GM04503 (cell line): ENCODE results near the gene TMTC1.

Source experiments
- DNase-seq: peaks from one replicate; pipeline ENCODE4 v3.0.0-alpha.2; 2012; ENCODE audit warnings: low read depth

The TMTC1 gene

DNA sequence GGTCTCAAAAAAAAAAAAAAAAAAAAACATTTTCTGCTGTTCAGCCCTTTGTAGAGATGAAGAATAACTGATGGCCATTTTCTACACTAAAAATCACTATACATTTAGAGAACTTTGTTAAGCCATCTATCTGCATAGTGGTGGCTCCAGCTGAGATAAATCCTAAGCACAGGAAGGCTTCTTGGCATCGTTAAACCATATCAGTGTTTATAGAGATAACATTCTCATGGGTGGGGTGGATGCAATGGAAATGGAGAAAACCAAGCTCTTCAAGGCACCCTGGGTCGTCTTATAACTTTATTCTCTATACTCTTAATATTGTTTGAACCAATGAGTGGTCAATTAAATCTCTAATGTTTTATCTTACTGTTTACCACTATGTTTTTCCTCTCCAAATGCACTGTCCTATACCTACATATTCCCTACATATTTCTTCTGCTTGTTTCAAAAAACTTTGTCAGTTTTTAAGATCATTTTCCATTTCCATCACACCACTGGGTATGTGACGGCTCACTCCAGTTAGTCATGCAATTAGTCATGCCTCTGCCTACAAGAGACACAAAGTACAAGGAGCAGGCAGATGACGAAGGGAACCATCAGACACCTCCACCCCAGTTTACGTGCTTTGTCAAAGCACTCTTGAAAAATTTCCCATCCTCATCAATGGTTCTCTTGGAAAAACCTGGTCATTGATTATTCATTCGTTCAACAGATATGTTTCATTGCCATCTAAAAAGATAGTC, 166.9 kb downstream of the TMTC1 start:
- no peak for DNase-seq

DNA sequence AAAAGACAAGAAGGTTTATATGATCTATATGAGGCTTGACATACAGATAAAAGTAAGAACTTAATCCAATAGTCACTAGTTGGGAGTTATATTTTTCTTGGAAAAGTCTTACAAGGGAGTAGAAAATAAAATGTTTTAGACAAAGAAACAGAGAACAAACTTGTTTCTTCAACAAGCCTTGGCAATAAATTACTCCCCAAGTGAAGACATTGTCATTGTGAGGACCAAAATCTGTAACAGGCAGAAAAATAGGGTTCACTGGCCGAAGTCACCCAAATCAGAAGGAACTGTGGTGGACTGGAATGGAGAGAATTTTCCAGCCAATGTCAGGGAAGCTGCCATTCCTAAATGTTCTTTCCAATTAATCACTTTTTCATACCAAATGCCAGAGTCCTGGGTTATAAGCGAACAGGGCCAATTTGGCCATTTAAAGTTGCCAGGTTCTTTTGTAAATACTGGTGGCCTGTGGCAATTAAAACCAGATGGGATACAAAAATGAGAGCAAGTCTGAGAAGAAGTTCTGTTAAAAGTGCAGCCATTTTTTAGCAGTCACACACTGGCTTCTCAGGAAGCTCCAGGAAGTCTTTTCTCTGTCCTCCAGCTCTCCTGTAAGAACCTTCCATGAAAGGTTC, 168.9 kb downstream of the TMTC1 start:
- DNase-seq, result no peak

DNA sequence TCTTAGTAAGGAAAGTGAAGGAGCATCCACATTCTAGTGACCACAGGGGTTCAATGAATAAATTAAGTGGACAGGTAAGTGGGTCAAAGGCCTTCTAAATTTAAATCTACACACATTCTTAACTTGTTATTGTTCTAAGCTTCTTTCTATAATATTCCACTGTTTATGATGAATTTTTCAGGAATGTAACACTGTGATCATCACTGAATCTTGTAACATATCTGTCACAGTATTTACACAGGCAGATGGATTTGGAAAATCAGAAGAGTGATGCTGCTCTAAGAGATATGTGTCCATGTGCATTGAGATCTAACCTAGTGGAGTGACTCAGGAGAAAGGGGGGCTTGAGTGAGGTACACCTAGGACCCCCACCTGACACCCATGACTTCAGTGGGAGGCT, 170.8 kb downstream of the TMTC1 start:
- no peak for DNase-seq

DNA sequence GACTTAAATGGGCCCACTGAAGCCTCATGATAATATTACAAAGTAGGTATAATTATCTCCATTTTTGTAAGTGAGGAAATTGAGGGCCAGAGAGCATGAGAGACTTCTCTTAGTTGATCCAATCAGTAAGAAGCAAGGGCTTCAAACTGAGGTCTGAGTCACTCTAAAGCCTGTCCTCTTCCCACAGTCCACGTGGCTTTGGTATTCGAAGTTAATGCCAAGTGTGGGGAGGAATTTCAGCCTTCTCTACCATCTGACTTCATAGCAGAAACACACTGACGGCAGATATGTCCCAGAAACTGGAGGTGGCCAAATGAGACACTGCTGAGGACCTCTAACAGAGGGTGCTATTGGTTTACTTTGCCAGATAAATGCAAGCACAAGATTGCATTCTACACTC, 171.8 kb downstream of the TMTC1 start:
- no peak for DNase-seq

DNA sequence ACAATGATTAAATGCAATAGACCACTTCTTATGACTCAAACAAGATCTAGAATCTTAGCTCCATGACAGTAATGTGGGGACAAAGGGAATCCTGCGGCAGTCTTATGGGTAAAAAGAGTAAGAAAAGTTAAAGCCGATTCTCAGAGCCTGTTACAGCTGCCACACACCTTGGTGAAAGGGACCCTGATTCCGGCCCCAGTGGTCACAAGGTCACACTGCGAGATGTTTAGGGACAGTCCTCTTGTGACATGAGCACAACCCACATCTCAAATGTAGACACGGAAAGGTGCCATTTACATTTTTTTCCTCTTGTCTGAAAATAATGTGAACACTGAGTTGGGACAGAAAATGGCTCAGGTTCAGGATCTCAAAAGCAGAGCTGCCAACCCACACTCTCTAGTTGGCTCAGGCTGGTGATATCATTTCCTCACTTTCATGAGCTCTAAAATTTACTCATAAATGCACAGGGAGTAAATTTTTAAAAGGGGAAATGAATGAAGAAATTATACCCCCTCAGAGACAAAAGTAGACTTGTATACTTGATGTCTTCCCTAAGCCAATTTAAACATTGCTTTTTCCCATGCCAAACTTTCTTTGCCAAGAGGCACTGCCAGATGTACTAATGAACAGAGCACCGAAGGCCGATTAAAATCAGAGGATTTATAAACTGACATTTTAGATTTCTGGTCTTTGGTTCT, 173.1 kb downstream of the TMTC1 start:
- DNase-seq, result no peak

DNA sequence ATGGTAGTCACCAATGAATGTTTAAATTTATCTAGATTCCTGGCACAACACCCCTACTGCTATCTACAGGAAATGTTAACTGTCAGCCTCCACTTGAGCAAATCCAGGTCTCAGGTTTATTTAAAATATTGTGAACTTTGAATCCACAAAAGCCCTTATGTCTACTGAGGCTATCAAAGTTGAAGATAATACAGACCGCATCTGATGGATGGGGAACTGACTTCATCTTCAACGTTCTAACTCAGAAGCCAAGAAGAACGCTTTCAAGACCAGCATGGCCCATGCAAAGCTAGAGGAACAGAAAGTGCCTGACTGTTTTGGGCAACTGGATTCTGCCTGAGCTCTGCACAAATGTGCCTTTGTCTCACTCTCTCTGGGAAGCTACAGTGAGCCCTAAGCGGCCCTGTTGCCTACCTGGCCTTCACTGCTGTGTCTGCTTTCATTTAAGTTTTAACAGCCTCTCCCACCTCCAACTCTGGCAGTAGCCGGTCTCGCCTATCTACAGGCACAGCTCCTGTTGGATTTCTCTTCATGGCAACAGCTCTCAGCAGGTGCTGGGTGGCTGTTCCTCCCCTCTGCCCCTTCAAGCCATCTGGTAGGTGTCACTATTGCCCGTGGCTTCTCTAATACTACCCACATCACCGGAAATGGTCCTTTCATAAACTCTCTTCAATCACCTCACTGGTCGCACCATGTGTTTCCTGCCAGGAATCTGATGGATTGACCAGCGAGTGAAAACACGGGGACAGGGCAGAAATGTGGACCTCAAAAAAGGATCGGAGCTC, 174.1 kb downstream of the TMTC1 start:
- DNase-seq, result no peak

DNA sequence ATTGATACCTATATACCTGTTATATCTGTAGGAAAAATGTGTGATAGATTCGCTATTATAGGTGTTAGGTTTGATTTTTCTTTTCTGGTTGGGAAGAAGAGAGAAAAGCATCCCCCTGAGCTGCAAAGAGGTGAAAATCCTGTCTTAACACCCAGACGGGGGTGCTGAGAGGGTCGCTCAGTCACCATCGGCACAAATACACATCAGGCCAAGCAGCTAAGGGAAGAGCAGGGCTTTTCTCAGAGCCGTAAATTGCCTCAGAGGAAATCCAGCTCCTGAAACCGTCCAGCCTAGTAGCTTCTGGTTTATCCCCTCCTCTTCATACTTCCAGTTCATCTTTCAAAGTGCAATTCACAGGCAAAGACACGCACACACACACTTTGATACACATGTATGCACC, 175.2 kb downstream of the TMTC1 start:
- DNase-seq, result no peak

DNA sequence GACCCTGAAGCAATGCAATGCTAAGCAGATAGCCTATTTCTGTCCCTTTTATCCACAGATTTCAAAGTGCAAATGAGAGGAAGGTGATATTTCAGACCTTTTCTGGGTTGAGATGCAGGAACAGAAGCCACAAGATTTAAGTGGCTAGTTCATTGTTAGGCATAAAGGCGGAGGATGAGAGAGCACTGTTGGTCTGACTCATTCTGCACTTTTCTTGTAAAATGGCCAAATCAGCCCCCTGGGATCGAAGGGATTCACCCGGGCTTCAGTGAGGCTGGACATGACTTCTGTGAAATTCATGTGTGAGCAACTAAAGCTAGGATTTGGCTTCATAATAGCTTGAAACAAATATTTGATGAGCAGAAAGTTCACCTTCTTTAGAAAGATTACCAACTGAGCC, 184.4 kb downstream of the TMTC1 start:
- no peak for DNase-seq

DNA sequence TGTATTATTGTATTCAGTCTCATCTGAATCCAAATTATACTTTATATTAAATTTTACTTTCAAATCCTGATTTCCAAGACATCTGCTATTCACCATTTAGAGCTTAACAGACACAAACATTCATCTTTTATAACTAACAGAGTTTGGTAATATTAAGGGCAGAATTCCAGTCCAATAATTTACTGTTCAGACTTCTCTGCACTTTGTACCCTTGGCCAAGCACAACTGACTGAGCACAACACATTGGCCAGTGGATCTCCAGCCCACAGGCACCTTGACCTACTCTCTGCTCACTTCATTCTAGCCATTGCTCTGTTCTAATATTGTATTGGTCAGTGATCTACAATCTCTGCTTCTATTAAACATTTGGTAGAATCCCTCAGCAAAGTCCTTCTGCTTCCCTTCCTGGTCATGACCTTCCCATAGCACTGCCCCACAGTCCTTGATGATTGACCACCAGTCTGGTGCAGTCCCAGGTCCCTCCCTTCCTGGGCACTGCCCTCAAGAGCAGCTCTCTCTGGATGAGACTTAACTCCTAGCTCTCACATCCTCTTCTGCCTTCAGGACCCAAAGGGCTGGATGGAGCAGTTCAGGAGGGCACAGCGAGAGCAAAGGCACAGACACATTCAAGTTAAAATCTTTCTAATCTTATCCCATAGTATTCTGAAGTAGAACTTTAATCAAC, 188.5 kb downstream of the TMTC1 start:
- no peak for DNase-seq

DNA sequence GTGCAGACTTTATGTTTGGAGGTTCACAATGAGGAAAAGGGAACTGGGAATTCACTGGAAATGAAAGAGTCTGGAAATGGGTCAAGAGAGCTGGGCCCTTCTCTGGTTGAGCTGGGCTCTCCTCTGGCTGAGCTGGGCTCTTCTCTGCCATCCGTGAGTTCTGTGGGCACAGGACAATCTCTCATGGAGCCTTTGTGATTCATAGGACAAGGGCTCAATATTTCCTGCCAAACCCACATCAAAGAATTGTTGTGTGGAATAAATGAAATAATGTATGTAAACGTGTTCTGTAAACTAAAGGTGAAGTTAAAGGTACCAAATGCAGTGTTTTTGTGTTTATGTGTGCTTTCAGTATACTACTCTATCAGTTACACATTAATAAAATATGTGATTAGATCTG, 190.7 kb downstream of the TMTC1 start:
- DNase-seq, result no peak

DNA sequence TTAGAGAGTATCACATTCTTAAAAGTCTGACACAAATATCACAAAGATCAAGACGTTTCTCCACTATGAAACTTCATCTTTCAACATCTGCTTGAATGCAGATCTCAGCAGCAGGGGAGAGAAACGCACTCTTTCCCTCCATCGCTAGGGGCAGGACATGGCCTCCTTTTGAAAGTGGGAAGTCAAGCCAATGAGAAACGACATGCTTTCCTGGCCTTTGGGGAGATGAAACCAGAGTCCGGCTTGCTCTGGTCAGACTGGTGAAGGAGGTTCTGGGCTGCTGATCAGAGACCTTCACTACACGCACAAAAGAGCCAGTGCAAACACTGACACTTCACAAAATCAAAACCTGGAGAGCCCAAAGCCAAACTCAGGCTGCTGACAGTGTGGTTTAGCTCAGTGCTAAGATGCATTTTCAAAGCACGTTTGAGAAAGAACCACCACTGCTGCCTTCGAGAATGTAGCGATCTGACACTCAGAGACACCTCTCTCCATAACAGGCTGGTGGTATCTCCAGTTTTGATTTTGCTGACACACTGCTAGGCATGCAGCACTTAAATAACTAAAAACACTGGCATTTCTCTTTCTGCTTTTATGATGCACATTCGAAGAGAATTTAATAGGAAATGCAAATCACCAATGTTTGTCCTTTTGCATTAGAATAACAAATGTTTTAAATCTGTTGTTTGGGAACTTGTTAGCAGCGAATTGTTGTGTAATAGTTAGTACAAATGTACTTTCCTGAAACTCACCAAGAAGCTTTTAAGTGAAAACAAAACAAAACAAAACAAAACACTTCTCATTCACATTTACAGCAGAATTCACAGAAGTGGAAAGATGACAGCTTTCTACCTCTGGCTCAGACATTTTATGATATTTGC, 192.4 kb downstream of the TMTC1 start:
- DNase-seq, result no peak

DNA sequence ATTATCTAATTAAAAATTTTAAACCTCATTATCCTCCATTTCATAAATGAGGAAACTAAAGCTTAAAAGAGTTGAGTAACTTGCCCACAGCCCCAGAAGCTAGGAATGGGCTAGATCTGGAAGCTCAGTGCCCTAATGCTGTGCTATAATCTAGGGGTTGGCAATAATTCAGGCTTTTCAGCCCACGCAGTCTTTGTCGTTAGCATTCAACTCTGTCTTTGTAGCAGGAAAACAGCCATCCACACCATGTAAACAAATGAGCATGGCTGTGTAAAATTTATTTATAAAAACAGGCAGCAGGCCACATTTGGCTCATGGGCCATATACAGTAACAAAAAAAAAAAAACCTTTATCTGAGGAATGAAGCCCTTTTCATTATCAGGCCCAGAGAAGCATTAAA, 193.9 kb downstream of the TMTC1 start:
- no peak for DNase-seq

DNA sequence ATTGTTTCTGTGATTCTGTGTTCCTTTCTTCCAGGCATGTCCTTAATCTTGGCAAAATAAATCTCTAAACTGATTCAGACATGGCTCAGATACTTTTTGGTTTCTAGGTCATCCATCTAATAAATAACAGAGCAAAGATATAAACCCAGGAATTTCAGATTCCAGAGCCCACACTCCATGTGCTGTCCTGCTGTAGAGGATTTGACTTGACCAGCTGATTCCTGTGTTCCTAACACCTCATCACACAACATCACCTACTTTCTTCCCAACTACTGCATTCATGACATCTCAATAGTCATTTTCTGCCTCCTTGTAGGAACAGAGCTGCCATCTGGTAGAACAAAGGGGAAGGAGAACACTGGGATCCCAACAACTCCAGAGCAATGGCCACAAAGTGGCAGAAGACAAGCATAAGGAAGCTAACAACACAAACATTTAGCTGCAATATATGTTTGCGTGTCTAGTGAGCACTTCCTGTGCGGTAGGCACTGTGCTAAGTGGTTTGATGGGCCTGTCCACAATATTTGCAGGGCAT, 194.4 kb downstream of the TMTC1 start:
- DNase-seq, result no peak

DNA sequence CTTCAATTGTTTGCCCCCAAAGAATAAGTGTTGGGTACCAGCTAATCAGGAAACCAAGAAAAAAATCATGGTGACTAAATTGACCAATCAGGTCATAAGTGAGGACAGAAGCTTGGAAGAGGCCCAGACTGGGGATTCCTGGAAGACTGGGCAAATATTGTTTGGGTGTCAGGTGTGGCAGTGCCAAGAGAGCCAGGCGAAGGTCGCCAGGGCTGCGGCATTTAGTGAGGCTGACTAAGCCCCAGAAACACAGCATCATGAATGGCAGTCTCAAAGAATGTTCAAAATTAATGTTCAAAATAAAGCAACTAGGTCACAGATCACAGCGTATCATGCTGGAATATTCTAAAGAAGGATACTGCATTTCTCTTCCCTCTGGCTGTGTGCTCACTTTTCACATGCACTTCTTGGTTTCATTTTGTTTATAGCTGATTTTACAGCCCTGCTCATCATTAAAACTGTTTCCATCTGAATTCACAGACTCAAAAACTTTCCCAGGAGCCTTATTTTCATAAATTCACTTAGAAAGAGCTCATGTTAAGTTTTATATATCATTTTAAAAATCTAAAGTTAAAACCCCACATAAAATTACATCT, 201.0 kb downstream of the TMTC1 start:
- no peak for DNase-seq

DNA sequence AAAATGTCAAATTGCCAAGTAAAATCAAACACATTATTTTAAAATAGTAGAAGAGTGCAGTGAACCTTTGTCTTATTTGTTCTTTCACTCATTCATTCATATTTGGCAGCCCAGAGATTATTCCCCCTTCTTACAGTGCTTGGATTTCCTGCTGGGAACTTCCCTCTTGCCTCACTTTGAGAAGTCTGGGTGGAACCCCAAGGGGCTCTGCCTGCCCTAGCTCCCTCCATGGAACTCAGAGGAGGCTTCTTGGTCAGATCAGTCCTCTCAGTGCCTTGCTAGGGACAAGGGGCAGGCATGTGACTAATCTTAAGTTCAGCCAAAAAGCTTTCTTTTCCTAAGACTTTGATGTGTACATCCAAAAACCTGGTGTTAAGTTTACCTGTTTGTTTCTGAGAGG, 201.6 kb downstream of the TMTC1 start:
- DNase-seq, result no peak

DNA sequence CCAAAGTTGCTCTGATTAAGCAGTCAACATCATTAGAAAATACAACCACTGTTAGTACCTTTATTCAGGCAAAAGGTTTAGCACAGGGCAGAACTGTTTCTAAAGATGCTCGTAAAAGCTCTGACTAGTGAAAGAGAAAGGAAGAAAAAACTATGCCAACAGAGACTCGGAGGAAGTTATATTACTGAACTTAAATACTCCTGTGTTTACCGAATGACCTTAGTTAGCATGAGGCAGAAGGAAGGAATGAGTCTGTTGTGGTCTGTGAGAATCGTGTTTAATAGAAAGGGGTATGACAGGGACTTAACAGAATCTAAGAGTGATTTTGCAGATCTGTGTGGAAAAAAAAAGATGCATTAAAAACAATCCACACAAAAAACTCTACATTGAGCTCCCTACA, 202.1 kb downstream of the TMTC1 start:
- DNase-seq, result no peak

DNA sequence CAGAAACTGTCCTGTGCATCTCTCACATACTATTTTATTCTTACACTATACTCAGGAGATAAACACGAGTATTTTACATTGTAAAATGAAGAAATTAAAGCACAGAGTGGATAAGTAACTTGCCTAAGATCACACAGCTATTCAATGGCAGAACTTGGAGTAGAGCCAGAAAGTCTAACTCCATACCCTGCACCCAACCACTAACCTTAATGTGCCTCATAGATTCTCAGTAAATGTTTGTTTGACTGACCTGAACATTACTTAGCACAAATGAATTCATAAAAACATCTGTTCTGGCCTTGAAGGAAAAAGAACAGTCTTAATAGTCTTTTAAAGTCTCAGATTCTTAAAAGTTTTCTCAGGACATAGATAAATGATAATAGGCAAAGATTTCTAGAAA, 202.8 kb downstream of the TMTC1 start:
- no peak for DNase-seq

DNA sequence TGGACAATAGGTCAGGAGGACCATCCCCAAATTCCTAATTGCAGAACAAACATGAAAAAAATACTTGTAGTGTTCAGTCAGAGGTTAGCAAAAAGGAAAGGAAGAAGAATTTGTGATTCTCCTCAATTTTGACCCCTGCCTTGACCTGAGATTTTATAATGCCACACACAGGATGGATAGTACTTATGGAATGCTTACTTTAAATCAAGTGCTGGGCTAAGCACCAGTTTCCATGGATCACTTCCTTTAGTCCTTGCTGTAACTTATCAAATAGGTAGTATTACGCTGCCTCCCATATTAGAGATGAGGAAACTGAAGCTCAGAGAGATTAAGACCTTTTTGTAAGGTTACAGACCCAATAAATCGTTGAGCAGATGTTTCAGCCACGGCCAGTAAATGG, 205.0 kb downstream of the TMTC1 start:
- no peak for DNase-seq

DNA sequence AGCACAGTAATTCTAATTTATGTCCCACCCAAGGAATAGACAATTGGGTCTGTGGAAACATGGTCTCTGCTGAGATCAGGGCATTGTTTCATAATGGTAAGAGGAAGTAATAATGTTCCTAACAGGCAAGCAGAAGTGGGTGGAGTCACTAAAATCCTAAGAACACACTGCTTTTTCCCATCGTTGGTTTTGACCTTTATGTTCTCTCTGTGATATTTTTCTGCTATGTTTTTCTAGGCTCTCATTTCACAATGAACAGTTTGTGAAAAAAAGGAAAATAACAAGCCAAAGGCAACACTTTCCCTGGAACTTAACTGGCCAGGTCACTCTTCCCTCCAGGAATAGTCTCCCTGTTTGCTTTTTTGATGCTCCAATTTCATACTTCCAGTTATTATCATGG, 205.7 kb downstream of the TMTC1 start:
- DNase-seq, result no peak

DNA sequence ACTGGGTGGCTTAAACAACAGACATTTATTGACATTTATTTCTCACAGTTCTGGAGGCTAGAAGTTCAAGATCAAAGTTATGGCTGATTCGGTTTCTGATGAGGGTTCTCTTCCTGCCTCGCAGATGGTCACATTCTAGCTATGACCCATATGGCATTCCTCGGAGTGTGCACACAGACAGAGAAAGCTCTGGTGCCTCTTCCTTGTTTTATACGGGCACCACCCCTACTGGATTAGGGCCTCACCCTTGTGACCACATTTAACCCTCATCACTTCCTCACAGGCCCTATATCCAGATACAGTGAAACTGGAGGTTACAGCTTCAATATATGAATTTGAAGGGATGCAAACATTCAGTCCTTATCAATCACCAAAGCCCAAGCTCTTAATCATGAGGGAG, 209.2 kb downstream of the TMTC1 start:
- no peak for DNase-seq
